DND-41 (cell line): ENCODE measurements around the gene COX6A2.

ENCODE experiments used
- ATAC-seq: fragments of 200-7000 bp; cut with Tn5 transposase; 3 replicates; pipeline ENCODE4 v1.9.1; 2021; ENCODE audit warnings: low read depth; ENCODE audit not compliant: insufficient read depth
- DNase-seq: peaks from one replicate; pipeline ENCODE4 v3.0.0-alpha.2; 2020
- H2AFZ ChIP-seq: 2 replicates; pipeline ENCODE4 v1.6.0; 2012; ENCODE audit warnings: low read depth, low read length
- H3K27ac ChIP-seq: 2 replicates; pipeline ENCODE4 v1.5.1; 2012; ENCODE audit warnings: low read length, inconsistent platforms
- H3K27me3 ChIP-seq: fragments of 200-600 bp; sonication (generic); 2 replicates; pipeline ENCODE4 v1.6.0; 2012; ENCODE audit warnings: low read length, mild to moderate bottlenecking, inconsistent platforms; ENCODE audit not compliant: insufficient read depth, poor library complexity
- H3K36me3 ChIP-seq: 2 replicates; pipeline ENCODE4 v1.5.1; 2012; ENCODE audit warnings: low read length, inconsistent platforms; ENCODE audit not compliant: insufficient read depth
- H3K4me1 ChIP-seq: 2 replicates; pipeline ENCODE4 v1.5.1; 2012; ENCODE audit warnings: mild to moderate bottlenecking, low read length; ENCODE audit not compliant: insufficient read depth
- H3K4me2 ChIP-seq: 2 replicates; pipeline ENCODE4 v1.6.0; 2012; ENCODE audit warnings: mild to moderate bottlenecking, moderate library complexity, low read length, inconsistent platforms; ENCODE audit not compliant: insufficient read depth
- H3K4me3 ChIP-seq, 2 experiments: fragments of 200-600 bp in 1 of 2; shearing (Covaris generic) in 1 of 2; 2 replicates each; pipeline ENCODE4 v1.5.1; 2012 to 2016; ENCODE audit warnings: inconsistent platforms in 2 of 2, low read length in 2 of 2, mild to moderate bottlenecking in 2 of 2, low read depth in 1 of 2, moderate library complexity in 1 of 2
- H3K79me2 ChIP-seq: 2 replicates; pipeline ENCODE4 v1.6.0; 2012; ENCODE audit warnings: low read length, inconsistent platforms; ENCODE audit not compliant: insufficient read depth
- H3K9ac ChIP-seq: 2 replicates; pipeline ENCODE4 v1.6.0; 2012; ENCODE audit warnings: low read depth, mild to moderate bottlenecking, inconsistent platforms, low read length, moderate library complexity
- H3K9me3 ChIP-seq: 2 replicates; pipeline ENCODE4 v1.5.1; 2012; ENCODE audit warnings: low read length, moderate library complexity, mild to moderate bottlenecking, inconsistent platforms; ENCODE audit not compliant: insufficient read depth, severe bottlenecking
- H4K20me1 ChIP-seq: 2 replicates; pipeline ENCODE4 v1.6.0; 2012; ENCODE audit warnings: low read length; ENCODE audit not compliant: insufficient read depth
- EZH2 ChIP-seq: IDR thresholded peaks from 3 replicates; pipeline ENCODE4 v1.6.1; 2012; ENCODE audit warnings: borderline replicate concordance, low read depth, mild to moderate bottlenecking, moderate library complexity, low read length, inconsistent platforms; ENCODE audit not compliant: severe bottlenecking
- TF ChIP-seq, protein P1 (sequence below): IDR thresholded peaks from 2 replicates; pipeline ENCODE4 v1.5.1; 2012; ENCODE audit warnings: borderline replicate concordance, low read length, moderate library complexity, mild to moderate bottlenecking; ENCODE audit not compliant: poor library complexity, severe bottlenecking; ENCODE audit errors: extremely low read depth

Gene COX6A2

DNA sequence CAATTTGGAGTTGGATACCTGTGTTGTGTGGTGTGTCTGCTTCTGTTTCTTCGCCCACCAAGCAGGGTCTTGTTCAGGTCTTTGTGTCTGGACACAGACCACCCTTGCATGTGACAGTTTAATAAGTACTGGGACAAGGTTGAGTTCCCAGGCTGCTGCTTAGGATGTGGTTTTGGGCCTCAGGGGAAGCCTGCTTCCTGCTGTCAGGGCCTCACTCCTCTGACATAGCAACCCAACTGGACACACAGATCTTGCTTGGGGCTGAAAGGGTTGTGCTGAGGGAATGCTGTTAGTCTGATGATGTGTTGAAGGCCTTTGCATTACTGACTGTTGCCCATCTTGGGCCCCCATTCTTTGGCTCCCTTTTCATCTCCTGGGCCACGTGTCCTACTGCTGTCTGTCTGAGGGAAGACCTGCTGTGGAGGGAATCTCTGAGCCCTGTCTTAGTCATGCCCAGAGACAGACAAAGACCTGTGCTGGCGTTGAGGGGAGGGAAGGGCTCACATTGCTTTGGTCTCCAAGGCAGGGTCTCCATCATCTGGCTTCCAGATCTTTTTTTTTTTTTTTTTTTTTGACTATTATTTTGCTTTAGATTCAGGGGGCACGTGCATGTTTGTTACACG is 39.1 kb upstream of the COX6A2 start:
- ATAC-seq = peak; percentile 94

GRCh38 chr16:31466381-31466841 is 38.3 kb upstream of the COX6A2 start:
- Histone ChIP-seq H3K27ac (peak overlapping the region; percentile 99), H3K9me3 (no peaks in the 10 kb centered on the region), H3K4me3 (no peak overlapping the region), H3K9ac (peak overlapping the region; percentile 54), H3K4me1 (peaks cover 30% of the 10 kb centered on the region), H2AFZ (no peak overlapping the region), H3K4me2 (no peak overlapping the region), H3K79me2 (no peaks in the 10 kb centered on the region), H3K36me3 (peaks cover 33% of the 10 kb centered on the region), H4K20me1 (no peaks in the 10 kb centered on the region), H3K27me3 (no peaks in the 10 kb centered on the region)
- TF ChIP-seq, protein P1, sequence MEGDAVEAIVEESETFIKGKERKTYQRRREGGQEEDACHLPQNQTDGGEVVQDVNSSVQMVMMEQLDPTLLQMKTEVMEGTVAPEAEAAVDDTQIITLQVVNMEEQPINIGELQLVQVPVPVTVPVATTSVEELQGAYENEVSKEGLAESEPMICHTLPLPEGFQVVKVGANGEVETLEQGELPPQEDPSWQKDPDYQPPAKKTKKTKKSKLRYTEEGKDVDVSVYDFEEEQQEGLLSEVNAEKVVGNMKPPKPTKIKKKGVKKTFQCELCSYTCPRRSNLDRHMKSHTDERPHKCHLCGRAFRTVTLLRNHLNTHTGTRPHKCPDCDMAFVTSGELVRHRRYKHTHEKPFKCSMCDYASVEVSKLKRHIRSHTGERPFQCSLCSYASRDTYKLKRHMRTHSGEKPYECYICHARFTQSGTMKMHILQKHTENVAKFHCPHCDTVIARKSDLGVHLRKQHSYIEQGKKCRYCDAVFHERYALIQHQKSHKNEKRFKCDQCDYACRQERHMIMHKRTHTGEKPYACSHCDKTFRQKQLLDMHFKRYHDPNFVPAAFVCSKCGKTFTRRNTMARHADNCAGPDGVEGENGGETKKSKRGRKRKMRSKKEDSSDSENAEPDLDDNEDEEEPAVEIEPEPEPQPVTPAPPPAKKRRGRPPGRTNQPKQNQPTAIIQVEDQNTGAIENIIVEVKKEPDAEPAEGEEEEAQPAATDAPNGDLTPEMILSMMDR = no peak
- no peak for TF ChIP-seq EZH2
- DNase-seq = no peak
- no peak for ATAC-seq

More for the DNA sequence above, 39.1 kb upstream of the COX6A2 start:
- peak overlapping the region; percentile 2; the same call in 1 of the 2 replicates for H2AFZ ChIP-seq
- peak overlapping the region; percentile 54 for H3K9ac ChIP-seq
- no peak overlapping the region for H3K4me3 ChIP-seq
- peaks cover 28% of the 10 kb centered on the region for H3K36me3 ChIP-seq
- DNase-seq = peak; percentile 82
- H3K9me3 ChIP-seq = no peaks in the 10 kb centered on the region
- no peaks in the 10 kb centered on the region for H3K27me3 ChIP-seq
- peaks cover 30% of the 10 kb centered on the region for H3K4me1 ChIP-seq
- no peaks in the 10 kb centered on the region for H3K79me2 ChIP-seq
- H4K20me1 ChIP-seq = no peaks in the 10 kb centered on the region
- TF ChIP-seq, protein P1 = no peak
- no peak for TF ChIP-seq EZH2
- peak overlapping the region; percentile 99 for H3K27ac ChIP-seq
- peak overlapping the region; percentile 27; the same call in 1 of the 2 replicates for H3K4me2 ChIP-seq

DNA sequence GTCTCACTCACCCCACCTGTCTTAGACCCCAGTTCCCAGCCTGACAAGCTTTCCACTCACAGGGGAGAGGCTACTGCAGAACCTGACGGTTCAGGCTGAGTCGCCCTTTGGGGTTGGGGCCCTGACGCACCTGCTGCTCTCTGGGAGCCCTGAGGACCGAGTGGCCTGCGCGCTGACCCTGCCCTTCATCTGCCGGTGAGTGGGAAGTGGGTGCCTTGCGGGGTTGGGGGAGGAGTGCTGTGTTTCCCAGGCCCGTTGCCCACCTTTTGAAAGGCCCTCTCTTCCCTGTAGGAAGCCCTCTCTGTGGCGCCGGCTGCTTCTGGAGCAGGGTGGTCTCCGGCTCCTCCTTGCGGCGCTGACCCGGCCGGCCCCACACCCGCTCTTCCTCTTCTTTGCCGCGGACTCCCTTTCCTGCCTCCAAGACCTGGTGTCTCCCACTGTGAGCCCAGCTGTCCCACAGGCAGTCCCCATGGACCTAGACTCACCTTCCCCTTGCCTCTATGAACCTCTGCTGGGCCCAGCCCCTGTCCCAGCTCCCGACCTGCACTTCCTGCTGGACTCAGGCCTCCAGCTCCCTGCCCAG is 37.7 kb upstream of the COX6A2 start:
- H3K4me2 ChIP-seq = no peak overlapping the region
- H2AFZ ChIP-seq = no peak overlapping the region
- peak overlapping the region; percentile 54; the same call in 1 of the 2 replicates for H3K9ac ChIP-seq
- H3K79me2 ChIP-seq = no peaks in the 10 kb centered on the region; the same call in 1 of the 2 replicates
- H3K36me3 ChIP-seq = peaks cover 33% of the 10 kb centered on the region
- DNase-seq = no peak
- H3K4me1 ChIP-seq = peaks cover 34% of the 10 kb centered on the region
- H3K27me3 ChIP-seq = no peaks in the 10 kb centered on the region
- peak overlapping the region; percentile 99 for H3K27ac ChIP-seq
- no peak for ATAC-seq
- H4K20me1 ChIP-seq = no peaks in the 10 kb centered on the region
- H3K9me3 ChIP-seq = no peaks in the 10 kb centered on the region
- no peak overlapping the region for H3K4me3 ChIP-seq
- no peak for TF ChIP-seq EZH2
- TF ChIP-seq, protein P1 = no peak
